Germinal center (tissue), 1 donor: Measurements from ENCODE around the gene SLC37A1.

Experiments used
- DNase-seq: peaks from one replicate; pipeline ENCODE4 v3.0.0; 2012; ENCODE audit warnings: mixed read lengths, low spot score

Gene SLC37A1

DNA sequence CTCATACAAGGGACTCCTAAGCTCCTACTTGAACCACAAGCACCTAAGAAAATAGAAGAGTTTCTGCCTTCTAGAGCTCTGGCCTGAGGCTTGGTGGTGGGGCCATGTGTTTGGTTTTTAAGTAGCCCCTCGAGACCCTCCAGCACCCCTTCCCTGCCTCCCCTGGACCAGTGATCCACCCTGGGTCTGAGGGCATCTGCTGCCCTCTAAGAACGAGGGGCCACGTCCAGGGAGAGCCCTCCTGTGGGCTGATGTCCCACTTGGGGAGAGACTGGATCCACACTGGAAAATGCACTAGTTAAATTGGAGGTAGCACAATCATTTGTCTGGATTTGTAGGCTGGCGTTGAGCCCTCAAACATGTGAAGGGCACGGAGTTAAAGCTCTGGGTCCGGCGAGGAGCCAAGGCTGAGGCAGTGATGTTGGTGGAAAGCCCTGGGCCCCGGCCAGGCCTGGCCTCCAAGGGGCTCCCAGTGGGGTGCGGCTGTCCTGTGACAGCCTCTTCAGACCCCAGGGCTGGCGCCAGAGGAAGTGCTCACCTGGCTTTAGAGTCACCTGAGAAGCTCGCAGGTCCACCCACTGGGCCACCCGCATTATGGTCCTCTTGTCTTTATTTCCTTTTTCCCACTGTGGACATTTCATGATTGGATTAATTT is 65.2 kb downstream of the SLC37A1 start:
- DNase-seq: no peak

DNA sequence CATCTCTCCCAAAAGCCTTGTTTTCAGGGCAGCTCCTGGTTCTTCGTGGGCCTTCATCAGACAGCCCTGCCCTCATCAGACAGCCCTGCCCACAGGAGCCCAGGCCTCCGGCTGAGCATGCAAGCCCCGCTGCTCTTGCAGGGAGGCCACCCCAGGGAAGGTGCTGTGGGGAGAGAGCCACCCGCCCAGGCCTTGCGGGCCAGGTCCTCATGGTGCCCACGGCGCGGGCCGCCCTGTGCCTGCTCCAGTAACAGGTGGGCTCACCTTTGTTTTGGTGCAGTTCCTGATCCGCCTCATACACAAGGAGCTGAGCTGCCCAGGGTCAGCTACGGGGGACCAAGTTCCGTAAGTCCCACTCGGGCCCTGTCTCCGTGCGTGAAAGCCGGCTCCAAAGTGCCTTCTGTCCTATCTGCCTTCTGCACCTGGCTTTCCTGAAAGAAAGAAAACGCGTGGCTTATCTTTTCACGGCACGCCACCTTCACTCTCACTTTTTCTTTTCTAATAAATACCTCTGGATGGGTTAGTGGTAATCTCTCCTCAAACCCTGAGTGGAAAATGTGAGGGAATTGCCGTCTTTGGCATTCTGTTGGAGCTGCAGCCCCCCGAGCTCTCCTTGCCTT is 65.9 kb downstream of the SLC37A1 start:
- DNase-seq: no peak

DNA sequence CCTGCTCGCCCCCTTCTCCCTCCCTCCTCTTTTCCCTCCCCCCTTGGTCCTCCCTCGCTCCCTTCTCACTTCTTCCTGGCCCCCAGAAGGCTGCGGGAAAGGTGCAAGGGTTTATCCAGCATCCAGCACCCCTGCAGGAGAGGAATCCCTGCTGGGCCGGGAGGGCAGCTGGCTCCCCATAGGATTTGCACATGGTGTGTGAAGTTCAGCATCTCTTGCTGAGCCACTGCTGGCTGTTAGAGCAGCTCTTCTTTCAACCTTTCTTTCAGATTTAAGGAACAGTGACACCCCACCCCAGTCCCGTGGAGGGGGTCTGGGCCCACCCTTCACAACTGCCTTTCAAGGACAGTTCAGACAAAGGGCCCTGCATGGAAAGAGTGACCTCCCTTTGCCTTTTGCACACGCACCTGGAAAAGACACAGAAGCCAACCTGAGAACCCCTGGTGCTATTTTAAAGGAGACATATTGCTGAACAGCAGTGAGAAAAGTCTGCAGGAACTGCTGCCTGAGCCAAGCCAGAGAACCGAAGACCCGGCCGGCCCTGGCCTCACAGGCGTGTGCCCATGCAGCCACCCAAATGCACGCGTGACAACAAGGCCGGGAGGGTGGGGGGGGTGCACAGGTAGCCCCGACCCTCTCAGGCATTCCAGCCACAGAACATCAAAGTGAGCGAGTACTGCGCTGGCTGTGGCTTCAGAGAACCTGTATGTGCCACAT is 66.6 kb downstream of the SLC37A1 start:
- DNase-seq: no peak

DNA sequence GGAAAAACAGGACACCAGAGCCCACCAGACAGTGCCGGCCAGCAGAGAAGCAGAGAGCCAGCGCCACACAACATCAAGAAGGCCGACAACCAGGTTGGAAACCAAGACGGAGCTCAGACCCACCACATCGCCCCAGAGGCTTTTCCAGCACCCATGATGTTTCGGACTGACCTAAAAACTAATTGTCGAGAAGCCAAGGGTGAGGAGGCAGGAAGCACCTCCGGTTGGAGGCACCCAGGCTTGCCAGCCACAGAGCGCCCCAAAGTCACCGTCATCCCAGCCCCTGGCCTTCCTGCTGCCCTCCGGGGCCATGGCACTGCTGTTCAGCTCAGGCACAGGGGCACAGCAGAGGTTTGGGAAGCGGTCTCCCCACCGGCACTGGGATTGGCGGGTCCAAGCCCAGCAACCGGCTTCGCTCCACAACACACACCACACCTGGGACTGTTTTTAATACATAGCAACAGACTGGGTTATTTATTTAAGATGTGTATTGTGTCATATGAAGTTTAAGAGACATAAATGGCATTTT is 67.2 kb downstream of the SLC37A1 start:
- DNase-seq: no peak

DNA sequence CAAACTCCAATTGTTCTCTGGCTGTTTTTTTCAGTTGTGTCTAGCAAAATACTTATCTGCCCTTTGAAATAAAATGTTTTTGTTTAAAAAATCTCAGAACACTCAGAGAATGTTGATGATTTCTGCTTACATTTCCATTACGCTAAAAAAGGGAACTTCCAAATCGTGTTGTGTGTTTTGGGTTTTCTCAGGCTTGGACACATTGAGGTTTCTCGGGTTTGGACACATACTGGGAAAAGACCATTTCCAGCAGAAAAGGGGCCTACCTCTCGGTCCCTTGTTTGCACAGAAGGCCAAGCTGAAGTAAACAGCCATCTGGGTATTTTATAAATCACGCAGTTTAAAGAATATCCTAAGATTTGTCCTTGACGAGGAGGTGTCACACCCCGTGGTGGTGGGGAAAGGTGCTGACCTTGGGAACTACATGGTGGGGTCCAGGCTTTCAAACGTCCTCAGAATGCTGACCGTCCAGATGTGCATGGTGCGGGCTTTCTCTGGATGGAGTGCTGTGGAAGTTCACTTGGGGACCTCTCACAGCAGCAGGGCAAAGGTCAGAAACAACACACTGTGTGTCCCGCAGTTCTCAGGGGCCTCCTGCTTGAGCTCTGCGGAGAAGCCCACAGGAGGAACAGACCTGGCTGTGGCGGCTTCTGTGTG is 67.8 kb downstream of the SLC37A1 start:
- DNase-seq: no peak

DNA sequence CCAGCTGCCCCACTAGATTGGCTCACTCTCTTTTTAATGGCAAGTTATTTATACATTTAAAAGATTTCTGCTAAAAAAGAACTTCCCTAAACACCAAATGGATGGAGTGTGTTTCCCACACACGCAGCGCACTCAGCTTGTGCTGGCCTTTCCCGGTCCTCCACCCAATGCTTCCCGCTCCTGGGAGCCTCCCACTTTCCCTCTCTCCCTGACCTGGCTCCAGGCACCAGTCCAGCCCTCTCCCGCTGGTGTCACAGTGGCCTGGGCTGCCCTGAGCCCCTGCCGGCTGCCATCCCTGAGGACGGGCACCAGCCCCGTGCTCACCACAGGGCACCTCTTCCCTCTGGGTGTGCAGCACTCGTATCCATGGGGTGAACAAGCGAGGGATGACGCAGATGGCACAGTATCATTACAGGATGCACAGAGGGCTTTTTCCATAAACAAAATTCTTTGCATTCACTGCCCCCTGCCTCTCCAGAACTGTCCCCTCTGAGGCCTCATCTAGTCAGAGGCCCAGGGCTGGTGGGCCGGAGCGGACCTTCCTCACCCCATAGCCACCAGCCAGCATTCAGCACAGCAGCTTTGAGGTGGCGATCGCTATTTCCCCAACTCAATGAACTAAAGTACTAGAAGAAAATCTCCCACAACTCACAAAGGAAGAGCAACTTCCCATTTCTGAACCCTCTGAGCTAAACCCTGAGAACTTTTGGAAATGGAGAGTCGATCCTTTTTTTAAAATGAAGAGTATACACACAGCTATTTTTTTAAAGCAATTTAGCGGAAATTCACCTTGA is 68.5 kb downstream of the SLC37A1 start:
- no peak for DNase-seq

DNA sequence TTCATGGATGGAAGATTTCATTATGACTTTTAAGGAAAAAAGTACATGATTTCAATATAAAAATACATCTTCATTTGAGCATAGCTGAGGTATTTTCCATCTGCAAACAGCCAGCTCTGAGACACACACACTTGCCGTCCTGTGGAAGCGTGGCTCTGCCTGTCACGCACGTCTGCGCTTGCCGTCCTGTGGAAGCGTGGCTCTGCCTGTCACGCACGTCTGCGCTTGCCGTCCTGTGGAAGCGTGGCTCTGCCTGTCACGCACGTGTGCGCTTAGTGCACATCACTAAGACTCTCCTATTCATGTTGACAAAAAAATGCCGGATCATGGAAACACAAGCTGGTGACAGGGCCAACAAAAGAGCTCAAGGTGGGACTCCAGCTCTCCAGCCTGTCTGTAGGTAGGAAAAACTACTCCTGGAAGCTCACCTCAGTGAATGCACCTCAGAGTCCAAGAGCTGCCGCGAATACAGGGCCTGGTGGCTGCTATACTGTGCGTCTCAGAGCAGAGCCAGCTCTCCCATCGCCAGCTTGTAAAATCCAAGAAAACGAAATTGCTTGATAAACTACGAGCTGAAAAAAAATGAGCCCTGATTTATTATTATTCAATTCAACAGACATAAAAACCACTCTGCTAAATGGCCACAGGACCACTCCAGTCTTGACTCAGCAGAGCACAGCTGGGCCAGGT is 69.3 kb downstream of the SLC37A1 start:
- DNase-seq: no peak

DNA sequence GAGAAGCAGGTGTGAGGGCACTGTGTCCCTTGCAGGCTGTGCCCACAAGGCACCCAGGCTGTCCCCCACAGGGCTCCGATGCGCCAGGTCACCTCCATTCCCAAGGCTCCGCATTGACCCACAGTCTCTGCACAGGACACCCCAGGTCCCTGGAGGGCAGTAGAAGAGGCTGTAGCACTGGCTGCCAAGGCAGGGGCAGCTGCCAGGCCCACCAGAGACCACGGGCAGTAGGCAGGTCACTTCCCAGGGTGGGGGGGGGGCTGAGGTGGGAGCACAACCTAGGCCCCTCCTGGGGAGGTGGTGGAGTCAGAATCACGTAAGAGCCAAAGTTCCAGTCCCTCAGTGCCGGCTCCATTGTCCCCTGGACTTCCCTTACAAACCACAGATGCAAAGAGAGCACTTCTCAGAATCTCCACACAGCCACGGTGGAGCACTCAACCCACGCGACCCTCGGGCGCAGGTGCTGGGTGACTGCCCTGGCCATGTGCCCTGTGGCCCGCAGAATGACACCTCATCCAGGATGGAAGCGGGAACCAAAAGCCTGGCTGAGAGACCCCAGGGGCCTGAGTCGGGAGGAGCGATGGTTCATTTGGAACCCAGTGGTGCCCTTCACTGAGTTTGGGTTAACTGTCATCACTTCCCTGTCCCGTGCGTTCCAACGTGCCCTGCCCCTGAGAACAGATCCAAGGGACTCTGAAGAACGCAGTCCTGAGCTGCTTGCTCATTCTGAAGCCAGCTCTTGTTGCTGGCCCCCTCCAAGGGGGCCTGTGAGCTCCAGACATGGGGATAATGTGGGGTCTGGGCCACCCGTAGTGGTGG is 70.0 kb downstream of the SLC37A1 start:
- no peak for DNase-seq

DNA sequence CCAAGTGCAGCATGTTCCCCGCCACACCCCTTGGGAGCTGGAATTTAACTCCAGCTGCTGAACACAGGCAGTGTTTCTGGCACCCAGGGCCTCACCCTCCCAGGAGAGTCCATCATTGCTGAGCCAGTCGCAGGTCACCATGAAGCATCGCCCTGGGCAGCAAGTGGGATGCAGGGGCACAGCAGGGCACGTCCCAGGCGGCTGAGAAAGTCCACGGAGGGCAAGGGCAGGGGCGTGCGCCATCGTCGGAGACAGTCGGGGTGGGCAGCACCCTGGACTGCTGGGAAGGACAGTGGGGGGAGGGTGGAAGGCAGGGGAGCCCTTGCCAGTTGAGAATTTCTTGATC is 70.6 kb downstream of the SLC37A1 start:
- no peak for DNase-seq

DNA sequence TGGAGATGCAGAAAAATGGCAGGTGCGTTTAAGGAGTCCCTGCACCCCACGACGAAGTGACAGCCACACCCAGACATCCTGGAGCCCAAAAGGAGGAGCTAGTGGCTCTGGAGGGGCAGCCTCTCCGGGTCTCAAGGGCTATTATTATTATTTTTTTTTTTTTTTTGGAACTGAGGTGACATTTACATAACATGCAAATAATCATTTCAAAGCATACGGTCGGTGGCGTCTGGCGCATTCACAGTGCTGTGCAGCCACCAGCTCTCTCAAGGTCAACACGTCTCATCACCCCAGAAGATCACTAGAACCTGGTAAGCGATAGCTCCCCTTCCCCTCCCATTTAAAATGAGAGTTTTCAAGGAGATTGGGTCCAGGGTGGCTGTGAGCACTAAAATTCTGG is 72.2 kb downstream of the SLC37A1 start:
- DNase-seq: no peak

DNA sequence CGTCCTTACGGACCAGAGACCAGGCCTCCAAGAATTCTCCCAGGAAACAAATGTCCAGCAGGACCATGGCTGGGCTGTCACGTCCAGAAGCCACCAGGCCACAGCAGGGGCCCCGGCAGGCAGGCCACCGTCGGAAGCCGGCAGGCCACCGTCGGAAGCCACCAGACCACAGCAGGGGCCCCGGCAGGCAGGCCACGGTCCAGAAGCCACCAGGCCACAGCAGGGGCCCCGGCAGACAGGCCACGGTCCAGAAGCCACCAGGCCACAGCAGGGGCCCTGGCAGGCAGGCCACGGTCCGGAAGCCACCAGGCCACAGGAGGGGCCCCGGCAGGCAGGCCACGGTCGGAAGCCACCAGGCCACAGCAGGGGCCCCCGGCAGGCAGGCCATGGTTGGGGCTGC is 72.8 kb downstream of the SLC37A1 start:
- DNase-seq: no peak

DNA sequence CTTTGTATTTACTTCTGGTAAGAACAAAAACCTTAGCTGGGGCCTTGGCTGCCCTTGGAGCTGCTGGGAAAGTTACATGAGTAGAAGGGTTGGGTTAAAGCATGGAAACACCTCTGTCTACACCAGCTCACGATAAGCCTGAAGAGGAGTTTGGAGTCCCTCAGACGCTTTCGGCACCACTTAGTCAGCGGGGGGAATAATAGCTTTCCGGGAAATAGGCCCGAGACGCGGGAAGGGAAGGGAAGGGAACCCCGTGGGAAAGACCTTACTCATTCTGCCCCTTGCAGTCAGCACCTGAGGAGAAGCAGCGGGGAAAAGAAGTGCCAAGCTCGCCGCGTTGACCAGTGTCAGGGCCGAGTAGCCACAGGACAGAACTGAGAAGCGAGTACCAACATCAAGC is 73.4 kb downstream of the SLC37A1 start:
- DNase-seq: no peak

DNA sequence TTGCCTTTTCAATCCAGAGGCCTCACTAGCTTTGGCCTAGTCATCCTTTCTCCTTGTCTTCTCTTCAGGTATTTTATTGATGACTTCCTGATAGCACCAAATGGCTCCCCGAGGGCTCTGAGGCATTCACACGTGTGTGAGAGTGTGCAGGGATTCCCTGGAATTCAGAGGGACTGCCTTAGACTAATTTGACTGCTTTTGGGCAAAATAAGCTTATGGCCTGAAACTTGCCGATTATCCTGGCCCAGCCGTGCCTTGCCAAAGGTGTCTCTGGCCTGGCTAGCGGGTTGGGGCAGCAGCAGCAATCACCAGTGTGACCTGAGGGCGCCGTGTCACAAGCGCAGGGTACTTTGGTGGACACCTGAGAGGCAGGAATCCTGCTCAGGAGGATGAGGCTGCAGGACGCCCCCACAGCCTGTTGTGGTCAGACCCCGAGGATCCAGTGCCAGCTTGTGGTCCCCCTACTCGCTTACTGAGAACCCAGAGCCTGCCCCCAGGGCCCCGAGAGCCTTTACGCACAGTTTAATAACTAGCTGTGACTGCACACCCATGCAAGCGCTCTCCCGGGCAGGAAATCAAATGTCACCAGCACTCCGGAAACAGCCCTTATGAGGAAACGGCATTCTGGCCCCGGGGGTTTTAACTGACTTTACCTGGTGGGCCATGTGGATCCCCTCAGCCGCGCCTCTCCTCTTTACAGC is 76.9 kb downstream of the SLC37A1 start:
- peak; percentile 34 for DNase-seq

DNA sequence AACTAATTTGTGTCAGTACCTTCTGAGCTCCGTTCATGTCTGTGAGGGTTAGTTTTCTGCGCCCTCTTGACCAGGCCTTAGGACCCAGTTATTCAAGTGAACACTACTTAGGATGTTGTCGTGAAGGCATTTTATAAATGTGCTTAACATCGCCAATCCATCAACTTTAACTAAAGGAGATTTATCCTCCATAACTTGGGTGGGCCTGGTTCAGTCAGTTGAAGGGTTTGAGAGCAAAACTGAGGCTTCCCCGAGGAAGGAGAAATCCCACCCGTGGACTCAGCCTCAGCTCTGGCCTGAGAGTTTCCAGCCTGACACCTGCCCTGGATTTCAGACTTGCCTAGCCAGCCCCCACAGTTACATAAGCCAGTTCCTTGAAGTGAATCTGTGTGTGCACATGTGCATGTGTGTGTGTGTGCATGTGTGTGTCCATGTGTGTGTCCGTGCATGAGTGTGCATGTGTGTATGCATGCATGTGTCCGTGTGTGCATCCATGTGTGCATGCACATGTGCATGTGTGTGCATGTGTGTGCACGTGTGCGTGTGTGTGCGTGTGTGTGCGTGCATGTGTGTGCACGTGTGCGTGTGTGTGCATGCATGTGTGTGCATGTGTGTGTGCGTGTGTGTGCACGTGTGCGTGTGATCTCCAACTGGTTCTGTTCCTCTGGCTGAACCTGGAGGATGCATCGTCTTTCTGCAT is 77.7 kb downstream of the SLC37A1 start:
- DNase-seq: no peak

DNA sequence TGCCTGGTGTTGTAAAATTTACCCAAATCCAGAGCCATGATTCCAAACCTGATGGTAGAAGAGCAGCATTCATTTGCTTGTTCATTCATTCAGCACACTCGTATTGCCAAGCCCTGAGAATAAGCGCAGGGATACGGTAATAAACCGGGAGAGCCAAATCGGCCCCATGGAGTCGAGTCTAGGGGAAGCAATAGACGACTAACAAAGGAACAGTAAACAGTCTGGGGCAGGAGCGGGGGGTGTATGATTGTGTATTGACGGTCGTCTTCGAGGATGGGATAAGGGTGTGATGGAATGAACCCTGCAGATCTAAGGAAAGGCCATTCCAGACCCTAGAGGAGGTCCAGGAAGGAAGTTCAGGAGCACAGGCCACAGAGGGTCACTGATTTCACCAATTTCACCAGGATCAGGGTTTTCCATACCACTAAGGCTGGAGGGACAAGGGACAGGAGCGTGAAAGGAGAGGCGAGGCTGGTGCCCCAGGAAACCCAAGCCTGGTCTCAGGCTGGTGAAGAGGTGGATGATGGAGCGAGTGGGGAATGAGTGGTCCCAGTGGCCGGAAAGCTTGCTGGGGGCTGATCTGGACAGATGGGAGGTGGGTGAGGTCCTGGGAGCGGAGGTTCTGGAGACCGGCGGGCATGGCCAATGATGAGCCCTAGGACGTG is 78.6 kb downstream of the SLC37A1 start:
- no peak for DNase-seq

DNA sequence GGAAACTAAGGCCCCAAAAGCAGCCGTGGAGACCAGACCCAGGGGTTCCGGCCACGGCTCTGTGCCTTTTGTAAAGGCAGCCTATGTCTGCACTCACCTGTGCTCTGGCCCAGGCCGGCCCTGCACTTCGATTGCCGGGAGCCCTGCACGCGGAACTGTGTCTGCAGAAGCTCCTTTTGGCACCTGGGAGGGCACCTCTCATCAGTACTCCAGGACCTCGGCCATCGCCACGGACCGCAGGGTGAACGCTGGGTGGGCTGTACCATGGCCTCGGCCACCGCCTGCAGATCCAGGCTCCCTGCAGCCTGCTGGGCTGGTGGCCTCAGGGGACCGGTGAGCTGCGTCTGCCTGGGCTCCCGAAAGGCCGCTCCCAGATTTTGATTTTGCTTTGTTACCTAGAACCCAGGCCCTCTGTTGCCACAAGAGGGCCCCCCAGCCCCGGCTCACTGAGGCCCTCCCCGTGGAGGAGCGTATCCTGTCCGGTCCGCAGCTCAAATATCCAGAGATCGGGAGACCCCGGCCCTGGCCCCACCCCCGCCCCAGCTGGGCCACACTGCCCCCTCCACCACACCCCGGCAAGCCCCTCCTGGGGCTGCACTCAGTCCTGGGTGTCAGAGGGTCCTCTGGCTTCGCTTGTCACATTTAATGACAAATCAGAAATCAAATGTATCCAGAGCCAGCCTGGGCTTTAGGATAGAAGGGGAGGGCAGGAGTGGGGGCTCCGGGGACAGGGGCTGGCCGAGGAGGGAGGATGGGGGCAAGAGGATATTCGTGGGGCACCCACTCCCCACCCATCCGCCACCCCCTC is 79.6 kb downstream of the SLC37A1 start:
- peak; percentile 87 for DNase-seq

DNA sequence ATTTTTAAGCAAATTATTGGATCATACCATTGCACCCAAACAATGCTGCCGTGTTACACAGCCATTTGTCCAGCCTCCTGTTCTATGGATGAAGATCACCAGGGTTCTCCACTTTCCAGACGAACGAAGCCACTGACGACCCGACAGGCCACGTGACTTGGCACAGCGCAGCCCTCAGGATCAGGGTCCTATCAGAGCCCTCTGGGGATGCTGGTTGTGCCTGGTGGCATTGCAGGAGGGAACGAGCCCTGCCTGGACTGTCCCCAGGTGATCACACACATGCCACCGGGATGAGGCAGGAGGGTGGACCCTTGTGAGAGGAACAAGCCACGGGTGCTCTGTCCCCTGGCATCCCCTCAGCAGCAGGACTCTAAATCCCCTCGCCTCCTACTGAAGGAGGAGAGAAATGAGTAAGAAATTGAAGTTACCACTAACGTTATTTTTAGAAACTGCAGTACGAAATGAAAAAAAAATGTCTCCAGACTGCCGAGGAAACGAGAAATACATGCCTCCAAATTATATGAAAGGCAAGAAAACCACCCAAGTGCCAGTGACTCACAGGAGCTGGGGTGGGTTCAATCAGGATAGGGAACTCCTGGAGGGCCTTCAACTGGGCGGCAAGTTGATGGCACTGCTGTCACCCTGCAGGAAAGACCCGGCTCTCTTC is 81.1 kb downstream of the SLC37A1 start:
- DNase-seq: no peak
